Kidney epithelial cell (primary cell): Measurements from ENCODE around the gene UIMC1. TPM values are rescaled to one million over a fixed set of nuclear protein-coding genes. Genes with fewer than 3 reads are reported as not detected.

ENCODE experiments used
- DNase-seq: peaks from one replicate; pipeline ENCODE4 v3.0.0-alpha.2; 2010; ENCODE audit warnings: low read depth
- H3K27me3 ChIP-seq: 2 replicates; pipeline ENCODE4 v1.6.0; 2011; ENCODE audit warnings: low read length; ENCODE audit not compliant: control insufficient read depth, insufficient read depth
- H3K36me3 ChIP-seq: 2 replicates; pipeline ENCODE4 v1.5.1; 2011; ENCODE audit warnings: low read length; ENCODE audit not compliant: control insufficient read depth, insufficient read depth
- H3K4me3 ChIP-seq: 2 replicates; pipeline ENCODE4 v1.5.1; 2011; ENCODE audit warnings: low read depth, mild to moderate bottlenecking, control low read depth, low read length
- CTCF ChIP-seq: IDR thresholded peaks from 2 replicates; pipeline ENCODE4 v1.5.1; 2011; ENCODE audit warnings: mild to moderate bottlenecking, moderate library complexity, low read length, control low read depth, inconsistent platforms; ENCODE audit not compliant: insufficient read depth, poor library complexity, severe bottlenecking
- total RNA-seq: library from RNA; depleted of rRNA; stranded (reverse); fragments of >200 nt; gene quantifications from 2 replicates; pipeline ENCODE4 v1.2.3, GENCODE V29; 2015

Gene UIMC1
- total RNA-seq, 1 donor from 2014 or later = 24.5 TPM

DNA sequence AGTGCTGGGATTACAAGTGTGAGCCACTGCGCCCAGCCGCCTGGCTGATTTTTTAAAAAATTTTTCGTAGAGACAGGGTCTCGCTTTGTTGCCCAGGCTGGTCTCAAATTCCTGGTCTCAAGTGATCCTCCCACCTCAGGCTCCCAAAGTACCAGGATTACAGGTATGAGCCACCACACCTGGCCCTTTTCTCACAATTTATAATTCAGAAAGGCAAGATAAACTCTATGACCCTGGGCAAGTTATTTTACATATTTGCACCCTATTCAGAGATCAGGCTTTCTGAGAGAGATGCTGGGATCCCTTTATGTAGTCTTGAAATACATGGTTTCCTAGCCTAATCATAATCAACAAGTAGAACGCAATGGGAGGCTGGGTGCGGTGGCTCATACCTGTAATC lies 36.5 kb upstream of the UIMC1 start:
- H3K27me3 ChIP-seq = no peaks in the 10 kb centered on the region
- no peak for TF ChIP-seq CTCF
- no peak for DNase-seq
- H3K36me3 ChIP-seq = peaks cover 2% of the 10 kb centered on the region
- no peak overlapping the region for H3K4me3 ChIP-seq

- H3K36me3 ChIP-seq = peaks cover 2% of the 10 kb centered on the region
Measured at GRCh38 chr5:177041936-177042335, 35.4 kb upstream of the UIMC1 start.

GRCh38 chr5:177040814-177041420 lies 34.3 kb upstream of the UIMC1 start:
- H3K36me3 ChIP-seq = peaks cover 2% of the 10 kb centered on the region
- no peak for TF ChIP-seq CTCF
- H3K27me3 ChIP-seq = no peaks in the 10 kb centered on the region
- DNase-seq = no peak
- no peak overlapping the region for H3K4me3 ChIP-seq

More at GRCh38 chr5:177041936-177042335, 35.4 kb upstream of the UIMC1 start:
- Histone ChIP-seq H3K27me3 (no peaks in the 10 kb centered on the region), H3K4me3 (no peak overlapping the region)
- TF ChIP-seq CTCF = no peak
- DNase-seq = no peak

GRCh38 chr5:177036921-177037320 lies 30.3 kb upstream of the UIMC1 start:
- H3K36me3 ChIP-seq = no peaks in the 10 kb centered on the region
- H3K4me3 ChIP-seq = no peak overlapping the region
- no peak for TF ChIP-seq CTCF
- no peak for DNase-seq
- no peaks in the 10 kb centered on the region for H3K27me3 ChIP-seq

DNA sequence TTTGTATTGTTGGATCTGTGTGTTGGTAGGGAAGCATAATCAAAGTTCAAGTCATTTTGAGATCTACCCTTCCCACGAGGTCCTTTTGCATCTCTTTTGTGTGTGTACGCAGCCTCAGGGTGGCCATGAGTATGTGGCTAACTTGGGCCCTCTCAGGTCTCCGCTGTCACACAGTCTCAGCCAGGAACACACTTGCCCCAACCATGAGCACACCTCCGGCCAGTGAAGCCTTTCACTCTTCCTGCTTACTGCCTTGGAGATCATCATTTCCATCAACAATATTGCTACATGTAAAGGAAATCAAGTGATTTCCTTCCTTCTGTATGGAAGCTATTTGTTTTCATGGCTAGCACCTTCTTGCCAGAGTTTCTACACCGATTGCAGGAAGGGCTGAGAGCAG lies 29.9 kb upstream of the UIMC1 start:
- TF ChIP-seq CTCF = no peak
- DNase-seq = no peak
- no peaks in the 10 kb centered on the region for H3K36me3 ChIP-seq
- no peaks in the 10 kb centered on the region for H3K27me3 ChIP-seq
- no peak overlapping the region for H3K4me3 ChIP-seq

GRCh38 chr5:177035976-177036375 lies 29.4 kb upstream of the UIMC1 start:
- no peaks in the 10 kb centered on the region for H3K27me3 ChIP-seq
- H3K36me3 ChIP-seq = no peaks in the 10 kb centered on the region
- no peak for DNase-seq
- H3K4me3 ChIP-seq = no peak overlapping the region
- no peak for TF ChIP-seq CTCF
